T-helper 2 cell (primary cell): ENCODE measurements around the gene UBQLNL.

Experiments
- DNase-seq, 5 experiments: peaks; one replicate each; pipeline versions ENCODE4 v3.0.0 to v3.0.0-alpha.2; 2012 to 2022
- total RNA-seq, 2 donors: gene quantifications; one replicate each; lab custom pipeline; 2026; lab: John Stamatoyannopoulos, UW

The UBQLNL gene, protein sequence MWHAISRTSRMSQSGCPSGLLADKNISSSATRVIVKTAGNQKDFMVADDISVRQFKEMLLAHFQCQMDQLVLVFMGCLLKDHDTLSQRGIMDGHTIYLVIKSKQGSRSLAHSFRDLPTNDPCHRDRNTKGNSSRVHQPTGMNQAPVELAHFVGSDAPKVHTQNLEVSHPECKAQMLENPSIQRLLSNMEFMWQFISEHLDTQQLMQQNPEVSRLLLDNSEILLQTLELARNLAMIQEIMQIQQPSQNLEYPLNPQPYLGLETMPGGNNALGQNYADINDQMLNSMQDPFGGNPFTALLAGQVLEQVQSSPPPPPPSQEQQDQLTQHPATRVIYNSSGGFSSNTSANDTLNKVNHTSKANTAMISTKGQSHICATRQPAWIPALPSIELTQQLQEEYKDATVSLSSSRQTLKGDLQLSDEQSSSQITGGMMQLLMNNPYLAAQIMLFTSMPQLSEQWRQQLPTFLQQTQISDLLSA
- 0.27 to 0.62 reads per million in 2 donors for total RNA-seq

GRCh38 chr11:5516599-5516998, at the start of gene UBQLNL:
TSS of gene UBQLNL (minus strand) at chr11:5516699. CDS start at chr11:5516441, 258 bp downstream.
- DNase-seq: no peak

- DNase-seq: no peak
These were observed 47.9 kb upstream of the UBQLNL start for GRCh38 chr11:5564259-5565019.

DNA sequence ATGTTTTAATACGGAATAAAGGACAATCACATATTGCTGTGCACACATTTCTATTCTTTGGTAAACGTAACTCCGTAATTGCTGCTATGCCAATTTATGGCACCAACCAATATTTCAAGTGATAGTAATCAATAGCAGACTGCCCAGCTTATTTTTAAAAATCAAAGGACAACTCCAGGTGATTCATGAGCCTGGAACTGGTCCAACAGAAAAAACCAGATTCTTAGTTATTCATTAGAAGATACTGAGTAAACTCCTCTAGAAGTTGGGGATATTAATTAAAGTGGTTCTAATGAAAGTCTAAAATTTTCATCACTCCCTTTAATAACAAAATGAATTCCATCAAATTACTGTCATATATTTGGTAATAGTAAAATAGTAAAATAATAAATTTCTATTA, 41.3 kb upstream of the UBQLNL start:
- DNase-seq: no peak

DNA sequence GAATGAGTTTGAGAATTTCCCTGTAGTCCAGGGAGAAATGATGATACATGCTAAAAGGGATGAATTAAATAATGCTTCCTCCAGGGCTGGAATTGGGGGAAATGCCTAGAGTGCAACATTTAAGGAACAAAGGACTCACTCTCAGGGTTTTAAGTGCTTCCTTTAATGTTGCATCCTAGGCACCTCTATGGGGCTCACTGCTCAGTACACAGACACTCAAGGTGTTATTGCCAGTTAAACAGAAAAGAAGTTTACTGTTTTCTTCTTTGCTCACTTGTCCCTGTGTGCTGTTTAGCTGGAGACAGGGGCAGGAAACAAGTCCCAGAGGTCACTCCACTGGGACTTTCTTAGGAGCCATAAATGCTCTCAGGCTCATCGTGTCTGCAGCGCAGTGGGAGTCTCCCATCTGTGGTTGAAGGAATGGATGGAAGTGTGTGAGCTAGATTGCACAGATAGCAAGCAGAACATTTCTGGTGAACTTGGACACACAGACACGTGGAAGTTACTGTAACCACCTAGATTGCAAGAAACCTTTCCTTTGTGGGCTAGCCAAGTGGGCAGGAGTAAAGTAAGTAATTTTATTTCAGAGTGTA, 40.2 kb upstream of the UBQLNL start:
- no peak for DNase-seq

GRCh38 chr11:5553343-5553742, 36.8 kb upstream of the UBQLNL start:
- DNase-seq: no peak

DNA sequence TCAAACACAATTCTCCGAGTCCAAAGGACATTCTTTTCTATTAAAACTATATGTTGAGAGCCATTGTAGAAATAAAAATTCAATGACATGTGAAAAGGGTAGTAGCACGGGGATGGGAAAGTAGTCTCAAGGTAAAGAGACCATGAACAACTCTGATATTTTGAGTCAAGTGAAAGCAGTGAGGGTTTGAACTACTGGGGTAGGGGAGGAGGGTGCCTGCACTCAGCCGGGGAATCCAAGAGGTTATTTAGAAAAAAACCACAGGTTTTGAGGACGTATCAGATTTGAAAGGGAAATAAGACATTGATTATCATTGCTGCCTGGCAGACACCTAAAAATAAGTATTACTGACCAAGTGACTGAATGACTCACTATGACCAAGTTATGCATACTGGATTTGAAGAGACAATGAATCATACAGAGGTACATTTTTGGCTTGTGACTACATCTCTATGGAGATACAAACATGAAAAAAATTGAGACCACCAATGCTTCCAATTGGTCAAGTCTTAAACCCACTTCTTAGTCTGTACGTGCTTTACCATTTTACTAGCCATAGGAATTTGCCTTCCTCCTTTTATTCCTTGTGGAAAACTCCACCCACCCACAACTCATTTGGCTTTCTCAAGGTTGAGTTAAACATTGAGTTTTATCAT, 34.1 kb upstream of the UBQLNL start:
- no peak for DNase-seq

GRCh38 chr11:5548440-5548839, 31.9 kb upstream of the UBQLNL start, which contains the start of gene OR52H1:
TSS of gene OR52H1 (minus strand) at chr11:5548540. CDS start at chr11:5545505, 3,035 bp downstream.
- DNase-seq: no peak

- DNase-seq: no peak
These were observed 31.5 kb upstream of the UBQLNL start for GRCh38 chr11:5547982-5548381.

GRCh38 chr11:5546457-5546856, 30.0 kb upstream of the UBQLNL start:
- no peak for DNase-seq

DNA sequence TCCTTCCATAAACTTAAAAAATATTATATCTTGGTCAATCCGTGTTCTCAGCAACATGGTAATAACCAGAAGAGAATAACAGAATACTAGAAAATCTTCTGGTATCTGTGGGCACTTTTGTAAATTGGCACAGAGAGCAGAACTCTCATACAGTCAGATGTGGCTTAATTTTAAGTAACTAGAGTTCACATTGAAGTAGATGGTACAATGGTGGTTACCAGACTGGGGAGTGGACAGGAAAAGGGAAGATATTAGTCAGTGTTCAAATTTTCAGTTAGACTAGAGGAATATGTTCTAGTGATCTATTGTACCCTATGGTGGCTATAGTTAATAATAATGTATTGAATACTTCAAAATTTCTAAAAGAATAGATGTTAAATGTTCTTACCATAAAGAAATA, 24.9 kb upstream of the UBQLNL start:
- no peak for DNase-seq

DNA sequence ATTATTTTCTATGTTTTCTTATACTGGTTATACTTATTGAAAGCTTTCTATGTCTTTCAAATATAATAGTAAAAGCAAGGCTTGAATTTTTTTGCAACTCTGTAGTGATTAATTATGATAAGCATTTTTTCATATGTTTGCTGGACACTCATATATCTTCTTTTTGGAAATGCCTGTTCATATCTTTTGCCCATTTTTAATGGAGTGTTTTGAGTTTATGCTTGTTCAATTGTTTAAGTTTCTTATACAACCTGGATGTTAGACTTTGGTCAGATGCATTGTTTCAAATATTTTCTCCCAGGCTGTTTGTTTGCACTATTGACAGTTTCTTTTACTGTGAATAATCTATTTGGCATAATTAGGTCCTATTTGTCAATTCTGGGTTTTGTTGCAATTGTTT, 20.0 kb upstream of the UBQLNL start:
- DNase-seq: no peak

DNA sequence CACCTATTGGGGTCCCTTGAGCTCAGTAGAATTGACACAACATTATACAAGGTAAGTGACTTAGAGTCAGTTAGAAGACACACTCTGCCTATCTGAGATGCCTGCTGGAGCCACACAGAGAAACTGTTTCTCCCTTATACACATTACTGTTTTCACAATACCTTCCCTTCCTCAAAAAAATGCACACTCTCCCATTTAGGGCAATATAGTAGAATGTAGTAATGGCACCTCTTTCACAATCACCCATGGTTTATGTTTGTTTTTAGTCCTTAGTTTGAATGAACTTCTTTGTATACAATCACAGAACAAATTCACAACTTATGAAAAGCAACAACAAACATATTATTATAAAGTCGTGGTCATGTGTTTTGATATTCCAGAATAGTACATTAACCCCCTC, 17.5 kb upstream of the UBQLNL start:
- no peak for DNase-seq

GRCh38 chr11:5531053-5531831, 14.7 kb upstream of the UBQLNL start:
- DNase-seq: no peak

- no peak for DNase-seq
These were observed 12.0 kb upstream of the UBQLNL start for GRCh38 chr11:5528495-5528894.

DNA sequence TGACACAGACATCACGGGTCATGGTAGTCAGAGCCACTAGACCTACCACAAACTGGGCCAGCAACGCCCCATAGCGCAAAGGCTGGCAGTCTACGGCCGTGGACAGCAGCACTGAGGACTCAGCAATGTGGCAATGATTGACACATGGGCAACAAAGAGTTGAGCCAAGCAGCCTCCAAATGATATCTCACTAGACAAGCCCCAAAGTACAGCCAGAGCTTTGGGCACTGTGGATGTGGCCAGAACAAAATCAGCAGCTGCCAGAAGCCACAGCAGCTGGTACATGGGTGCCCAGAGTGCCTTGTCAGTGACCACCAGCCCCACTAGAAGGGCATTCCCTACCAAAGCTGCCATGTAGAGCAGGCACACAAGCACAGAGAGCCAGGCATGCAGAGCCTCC, 11.2 kb upstream of the UBQLNL start:
- DNase-seq: no peak

- DNase-seq: no peak
These were observed 8.3 kb upstream of the UBQLNL start for GRCh38 chr11:5524756-5525155.

- no peak for DNase-seq
These were observed 5.8 kb upstream of the UBQLNL start for GRCh38 chr11:5522308-5522707.

- DNase-seq: no peak
These were observed 5.0 kb upstream of the UBQLNL start for GRCh38 chr11:5521540-5521939.

DNA sequence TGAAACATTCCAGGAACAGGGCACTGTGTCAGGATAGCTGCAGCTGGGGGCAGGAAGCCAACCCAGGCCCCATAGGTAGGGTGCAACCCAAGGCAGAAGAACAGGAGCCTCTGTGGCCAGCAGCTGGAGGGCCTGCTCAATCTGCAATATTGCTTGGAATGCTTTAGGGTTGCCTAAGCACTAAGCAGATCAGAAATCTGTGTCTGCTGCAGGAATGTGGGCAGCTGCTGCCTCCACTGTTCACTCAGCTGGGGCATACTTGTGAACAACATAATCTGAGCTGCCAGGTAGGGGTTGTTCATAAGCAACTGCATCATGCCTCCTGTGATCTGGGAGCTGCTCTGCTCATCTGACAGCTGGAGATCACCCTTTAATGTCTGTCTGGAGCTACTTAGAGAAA, 1.7 kb downstream of the UBQLNL start:
- DNase-seq: no peak

DNA sequence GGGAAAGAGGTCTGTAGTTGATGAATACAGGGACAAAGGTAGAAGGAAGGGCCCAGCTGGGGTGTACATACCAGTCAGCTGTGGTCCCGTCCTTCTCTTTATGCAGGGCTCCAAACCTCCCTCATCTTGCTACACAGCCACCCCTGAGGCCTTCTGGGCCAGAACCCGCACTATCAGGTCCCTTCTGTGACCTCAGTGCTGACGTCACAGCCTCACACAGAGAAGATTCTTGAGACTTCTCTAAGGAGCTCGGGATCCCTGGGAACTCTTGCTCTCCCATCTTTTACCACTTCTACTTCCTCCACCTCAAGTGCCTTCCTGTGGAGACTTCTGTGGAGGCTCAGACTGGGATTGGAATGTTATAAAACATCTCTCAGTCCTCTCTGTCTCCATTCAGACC, 6.7 kb downstream of the UBQLNL start, which contains the start of gene UBQLN3:
UBQLN3 (minus strand) TSS at position 155 of the 400 bp plus-strand sequence. CDS start 399 bp downstream, outside the sequence.
- DNase-seq: no peak

- no peak for DNase-seq
These were observed 7.9 kb downstream of the UBQLNL start for GRCh38 chr11:5508605-5509004.

DNA sequence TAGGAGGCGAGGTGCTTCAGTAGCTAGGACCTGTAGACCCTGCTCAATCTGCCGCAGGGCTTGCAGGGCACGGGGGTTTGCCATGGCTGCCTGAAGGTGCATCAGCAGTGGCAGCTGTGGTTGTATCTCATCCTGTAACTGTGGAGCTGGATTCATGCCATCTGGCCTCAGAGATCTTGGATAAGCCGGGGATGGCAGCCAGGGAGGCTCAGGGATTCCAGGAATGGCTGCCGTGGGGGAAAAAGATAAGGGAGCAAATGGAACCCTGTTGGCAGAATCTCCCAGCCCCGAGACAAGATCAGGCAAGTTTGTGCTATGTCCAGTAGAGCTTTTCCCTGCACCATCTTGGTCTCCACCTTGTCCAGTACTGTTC, 8.6 kb downstream of the UBQLNL start:
- DNase-seq: no peak
